Sigmoid colon (tissue), 4 donors: ENCODE results near the gene CYP26A1.

Source experiments
- CTCF ChIP-seq, 4 experiments: fragments of 450-650 bp in 3 of 4; fragments of 200-600 bp in 1 of 4; IDR thresholded peaks; one replicate each; pipeline ENCODE4 v1.5.1; 2016 to 2019; ENCODE audit warnings: antibody characterized with exemption in 4 of 4, mild to moderate bottlenecking in 3 of 4, moderate library complexity in 2 of 4
- POLR2A ChIP-seq, 2 donors: fragments of 450-650 bp; IDR thresholded peaks; one replicate each; pipeline ENCODE4 v1.6.1; 2016; ENCODE audit warnings: antibody characterized with exemption in 2 of 2, mild to moderate bottlenecking in 2 of 2, moderate library complexity in 2 of 2
- POLR2AphosphoS5 ChIP-seq, 4 donors: sonication (generic); formaldehyde crosslinking; IDR thresholded peaks; one replicate each; pipeline ENCODE4 v1.6.1; 2017; ENCODE audit warnings: antibody characterized with exemption in 4 of 4

- TF ChIP-seq POLR2A (IDR thresholded peaks at IDR 0.05) (no peak), CTCF (IDR thresholded peaks at IDR 0.05) (no peak), POLR2AphosphoS5 (IDR thresholded peaks at IDR 0.05) (no peak)
These were observed 52.9 kb downstream of the CYP26A1 start for GRCh38 chr10:93126483-93127052.
